GM12873 (cell line): Measurements from ENCODE around the gene S1PR4.

Source experiments
- TF ChIP-seq, protein P1 (sequence below): IDR thresholded peaks from 2 replicates; pipeline ENCODE4 v1.5.1; 2012; ENCODE audit warnings: low read depth, mild to moderate bottlenecking, moderate library complexity, low read length, control low read depth; ENCODE audit not compliant: insufficient read depth; ENCODE audit errors: missing control alignments

The S1PR4 gene

DNA sequence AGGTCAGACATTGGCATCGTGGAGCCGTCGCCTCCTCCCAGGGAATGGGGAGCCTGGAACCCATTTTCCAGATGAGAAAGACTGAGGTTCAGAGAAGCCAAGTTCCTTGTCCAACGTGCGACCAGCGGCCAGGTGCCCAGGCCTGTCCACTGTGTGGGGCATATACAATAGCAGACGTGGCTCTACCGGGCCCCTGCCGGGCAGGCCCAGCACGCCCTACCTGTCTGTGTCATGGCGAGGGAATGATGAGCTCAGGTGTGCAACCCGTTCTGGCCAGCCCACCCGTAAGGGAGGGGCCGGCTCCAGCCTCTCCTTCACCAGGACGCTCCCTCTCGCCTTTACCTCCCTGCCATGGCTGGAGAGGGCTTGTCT lies 41.9 kb upstream of the S1PR4 start:
- TF ChIP-seq, protein P1, sequence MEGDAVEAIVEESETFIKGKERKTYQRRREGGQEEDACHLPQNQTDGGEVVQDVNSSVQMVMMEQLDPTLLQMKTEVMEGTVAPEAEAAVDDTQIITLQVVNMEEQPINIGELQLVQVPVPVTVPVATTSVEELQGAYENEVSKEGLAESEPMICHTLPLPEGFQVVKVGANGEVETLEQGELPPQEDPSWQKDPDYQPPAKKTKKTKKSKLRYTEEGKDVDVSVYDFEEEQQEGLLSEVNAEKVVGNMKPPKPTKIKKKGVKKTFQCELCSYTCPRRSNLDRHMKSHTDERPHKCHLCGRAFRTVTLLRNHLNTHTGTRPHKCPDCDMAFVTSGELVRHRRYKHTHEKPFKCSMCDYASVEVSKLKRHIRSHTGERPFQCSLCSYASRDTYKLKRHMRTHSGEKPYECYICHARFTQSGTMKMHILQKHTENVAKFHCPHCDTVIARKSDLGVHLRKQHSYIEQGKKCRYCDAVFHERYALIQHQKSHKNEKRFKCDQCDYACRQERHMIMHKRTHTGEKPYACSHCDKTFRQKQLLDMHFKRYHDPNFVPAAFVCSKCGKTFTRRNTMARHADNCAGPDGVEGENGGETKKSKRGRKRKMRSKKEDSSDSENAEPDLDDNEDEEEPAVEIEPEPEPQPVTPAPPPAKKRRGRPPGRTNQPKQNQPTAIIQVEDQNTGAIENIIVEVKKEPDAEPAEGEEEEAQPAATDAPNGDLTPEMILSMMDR, result no peak

DNA sequence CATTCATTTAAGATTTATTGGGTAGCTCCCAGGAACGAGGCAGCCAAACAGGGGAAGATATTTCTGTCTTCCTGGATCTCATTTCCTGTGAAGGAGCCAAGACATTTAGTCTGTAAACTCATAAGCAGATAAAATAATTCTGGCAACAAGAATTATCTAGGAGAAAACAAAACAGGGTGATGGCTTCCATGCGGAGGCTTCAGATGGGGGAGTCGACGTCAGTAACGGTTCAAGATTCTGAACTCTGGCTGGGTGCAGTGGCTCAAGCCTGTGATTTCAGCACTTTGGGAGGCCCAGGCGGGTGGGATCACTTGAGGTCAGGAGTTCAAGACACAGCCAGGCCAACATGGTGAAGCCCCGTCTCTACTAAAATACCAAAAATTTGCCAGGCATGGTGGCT lies 41.5 kb upstream of the S1PR4 start:
- TF ChIP-seq, protein P1, result no peak

DNA sequence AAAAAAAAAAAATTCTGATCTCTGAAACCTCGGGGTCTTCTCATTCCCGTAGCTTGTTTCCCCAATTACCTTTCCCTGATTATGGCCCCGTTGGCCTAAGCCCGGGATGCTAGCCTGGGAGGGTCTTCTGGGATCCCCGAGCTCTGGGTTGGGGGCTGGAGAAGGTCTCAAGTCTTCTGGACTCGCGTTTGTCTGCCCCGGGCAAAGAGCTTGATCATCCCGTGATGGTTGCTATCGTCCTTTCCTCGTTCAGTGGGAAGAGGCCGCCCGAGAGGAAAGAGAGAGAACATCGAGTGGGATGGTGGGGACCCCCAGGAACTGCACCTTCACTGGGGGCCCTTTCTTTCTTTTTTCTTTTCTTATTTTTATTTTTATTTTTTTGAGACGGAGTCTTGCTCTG lies 40.3 kb upstream of the S1PR4 start:
- TF ChIP-seq, protein P1, result no peak

DNA sequence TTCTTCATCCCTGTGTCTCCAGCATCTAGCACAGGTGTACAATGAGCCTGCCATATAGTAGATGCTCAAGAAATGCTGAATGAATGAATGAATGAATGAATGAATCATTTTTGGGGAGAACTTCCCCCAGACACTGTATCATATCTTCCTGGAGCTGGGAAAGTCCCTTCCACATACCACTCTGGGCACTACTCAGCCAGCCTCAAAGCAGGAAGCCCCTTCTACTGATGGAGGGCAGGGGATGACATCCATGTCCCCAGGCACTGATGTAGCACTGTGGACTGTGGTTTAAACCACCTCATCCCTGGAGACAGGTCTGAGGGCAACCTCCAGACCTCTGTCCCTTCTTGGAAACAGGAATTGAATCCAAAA lies 37.9 kb upstream of the S1PR4 start:
- TF ChIP-seq, protein P1, result no peak

DNA sequence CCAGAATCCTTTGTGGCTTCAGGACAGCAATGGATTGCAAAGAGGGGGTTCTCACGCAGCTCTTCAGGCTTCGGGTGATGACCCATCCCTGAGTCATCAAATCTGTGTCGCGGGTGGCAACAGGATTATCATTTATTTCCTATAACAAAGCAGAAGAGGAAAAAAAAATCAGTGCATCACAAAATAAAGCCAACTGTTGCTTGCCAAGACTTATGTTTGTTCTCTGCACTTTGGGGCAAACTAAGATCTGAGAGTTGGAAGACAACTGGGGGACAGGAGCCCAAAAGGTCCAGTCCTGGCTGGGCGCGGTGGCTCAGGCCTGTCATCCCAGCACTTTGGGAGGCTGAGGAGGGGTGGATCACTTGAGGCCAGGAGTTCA lies 36.3 kb upstream of the S1PR4 start:
- TF ChIP-seq, protein P1, result no peak

DNA sequence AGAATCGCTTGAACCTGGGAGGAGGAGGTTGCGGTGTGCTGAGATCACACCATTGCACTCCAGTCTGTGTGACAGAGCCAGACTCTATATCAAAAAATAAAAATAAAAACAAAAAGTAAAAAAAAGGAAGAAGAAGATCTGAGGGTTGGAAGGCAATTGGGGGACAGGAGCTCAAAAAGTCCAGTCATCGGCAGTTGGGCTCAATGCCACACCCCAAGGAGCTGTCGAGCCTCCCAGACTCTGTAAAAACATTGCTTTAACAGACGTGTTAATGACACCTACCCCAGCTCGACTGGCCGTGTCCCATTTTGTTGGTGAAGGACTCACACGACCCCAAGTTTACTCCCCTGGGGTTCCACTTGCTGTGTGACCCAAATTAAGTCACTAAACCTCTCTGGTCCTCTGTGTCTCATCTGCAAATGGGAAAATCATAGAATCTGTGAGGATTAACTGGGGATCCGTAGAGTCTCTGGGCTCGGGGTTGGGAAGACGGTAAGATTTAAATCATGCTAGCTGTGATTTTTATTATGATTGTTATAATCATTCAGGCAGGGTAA lies 35.7 kb upstream of the S1PR4 start:
- TF ChIP-seq, protein P1, result no peak

DNA sequence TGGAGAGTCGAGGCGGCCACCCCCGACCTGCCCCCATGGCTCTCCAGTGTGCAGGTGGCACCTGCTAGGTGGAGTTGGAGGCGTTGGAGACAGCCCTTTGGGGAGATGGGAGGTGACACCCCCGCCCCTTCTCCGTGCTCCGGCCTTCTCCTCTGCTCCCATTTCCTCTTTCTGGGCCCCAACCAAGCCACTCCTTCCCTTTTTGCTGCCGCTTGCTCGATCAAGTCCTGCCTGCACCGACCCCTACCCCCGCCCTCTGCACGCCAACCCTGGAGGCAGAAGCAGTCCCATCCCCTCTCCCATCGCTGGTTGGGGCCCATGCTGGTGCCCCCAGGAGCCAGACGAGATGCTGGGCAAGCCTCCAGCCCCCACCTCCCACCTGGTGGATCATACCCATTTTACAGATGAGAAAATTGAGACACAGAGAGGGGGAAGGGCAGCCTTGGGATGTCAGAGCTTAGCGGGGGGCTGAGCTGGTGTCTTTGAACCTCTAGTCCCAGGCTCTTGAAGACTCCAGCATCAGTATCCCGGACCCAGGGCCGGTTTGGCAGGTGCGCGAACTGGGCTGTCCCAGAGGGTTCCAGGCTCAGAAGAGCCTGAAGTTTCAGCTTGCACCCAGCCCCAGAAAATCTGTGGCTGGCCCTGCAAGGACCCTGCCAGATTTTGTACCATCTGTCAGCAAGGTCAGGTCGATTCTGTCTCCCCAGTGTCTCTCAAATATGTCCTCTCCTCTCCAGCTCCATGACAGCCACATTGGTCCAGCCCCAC lies 32.5 kb upstream of the S1PR4 start:
- TF ChIP-seq, protein P1, result no peak
